MCF 10A (cell line): ENCODE measurements around the gene ZNF668. TPM values are rescaled to one million over a fixed set of nuclear protein-coding genes. Genes with fewer than 3 reads are reported as not detected.
"Not testable (repeated sequence)": the region's sequence is repeated elsewhere in the genome, so short reads cannot be mapped to it uniquely, and the experiment has no call there.

ENCODE experiments used
- BruUV-seq: library from RNA; stranded (reverse); fragments of 400-500 nt; replicated peaks from 2 replicates; lab custom pipeline; 2021; lab: Mats Ljungman, UMichigan
- CTCF ChIA-PET: fragments of 300-600 bp; sonication (Branson Sonifier 250); formaldehyde crosslinking; extraction: SDS; loops from one replicate; lab custom pipeline; 2021; ENCODE audit warnings: antibody characterized with exemption, inconsistent platforms; lab: Yijun Ruan, JAX
- POLR2A ChIA-PET: fragments of 300-600, 350-650 bp; sonication (Branson Sonifier 250); formaldehyde crosslinking; extraction: SDS; loops from one replicate; lab custom pipeline; 2020; ENCODE audit warnings: antibody characterized with exemption, inconsistent platforms; lab: Yijun Ruan, JAX
- DNase-seq: peaks from one replicate; pipeline ENCODE4 v3.0.0-alpha.2; 2018; ENCODE audit not compliant: unreplicated experiment
- H3K27ac Mint-ChIP-seq: one replicate; pipeline ENCODE4 v1.8.0; 2022; ENCODE audit warnings: mild to moderate bottlenecking, low read depth, mixed read lengths; ENCODE audit not compliant: unreplicated experiment
- H3K27me3 Mint-ChIP-seq: one replicate; pipeline ENCODE4 v1.8.0; 2022; ENCODE audit warnings: mixed read lengths; ENCODE audit not compliant: insufficient read depth, unreplicated experiment
- H3K36me3 Mint-ChIP-seq: one replicate; pipeline ENCODE4 v1.8.0; 2022; ENCODE audit warnings: mild to moderate bottlenecking, moderate library complexity, mixed read lengths; ENCODE audit not compliant: insufficient read depth, unreplicated experiment
- H3K4me1 Mint-ChIP-seq: one replicate; pipeline ENCODE4 v1.8.0; 2022; ENCODE audit warnings: mixed read lengths; ENCODE audit not compliant: insufficient read depth, unreplicated experiment
- H3K4me3 Mint-ChIP-seq: one replicate; pipeline ENCODE4 v1.8.0; 2022; ENCODE audit warnings: mild to moderate bottlenecking, moderate library complexity, mixed read lengths; ENCODE audit not compliant: unreplicated experiment
- H3K9me3 Mint-ChIP-seq: one replicate; pipeline ENCODE4 v1.8.0; 2022; ENCODE audit warnings: mixed read lengths; ENCODE audit not compliant: unreplicated experiment
- CTCF ChIP-seq: fragments of 200-600 bp; IDR thresholded peaks from one replicate; pipeline ENCODE4 v1.8.0; 2022; ENCODE audit warnings: antibody characterized with exemption, mild to moderate bottlenecking; ENCODE audit not compliant: unreplicated experiment
- intact Hi-C: fragments of 100-400 bp; cut with micrococcal nuclease; formaldehyde crosslinking; loops from 2 replicates; pipeline ENCODE4 v1.14.1; 2022
- total RNA-seq: library from RNA; stranded (reverse); gene quantifications from 2 replicates; pipeline ENCODE4 v1.2.3, GENCODE V29; 2022

Gene ZNF668
- total RNA-seq, 1 experiment from 2014 or later = 11.9 TPM

GRCh38 chr16:31020536-31020935, 53.5 kb downstream of the ZNF668 start:
- Mint-ChIP-seq H3K36me3 (no peaks in the 10 kb centered on the region), H3K4me3 (no peak overlapping the region), H3K27ac (no peak overlapping the region), H3K27me3 (no peaks in the 10 kb centered on the region), H3K9me3 (no peaks in the 10 kb centered on the region), H3K4me1 (no peaks in the 10 kb centered on the region)
- intact Hi-C loops = no loop called here
- ChIA-PET CTCF (interaction anchor here (0.6 kb wide), 1 partner anchor 273 kb away, joined by 4 read pairs; no protein-coding TSS in a partner anchor), POLR2A (no interaction called here)
- TF ChIP-seq CTCF = no peak
- no peak for DNase-seq
- BruUV-seq = no TSS peak

GRCh38 chr16:31017756-31018155, 56.3 kb downstream of the ZNF668 start:
- BruUV-seq, POLR2A ChIA-PET, DNase-seq, H3K36me3 Mint-ChIP-seq, H3K9me3 Mint-ChIP-seq, H3K27ac Mint-ChIP-seq, intact Hi-C loops, H3K4me1 Mint-ChIP-seq, H3K4me3 Mint-ChIP-seq: not testable (repeated sequence)
- CTCF ChIA-PET = interaction anchor here (0.7 kb wide), 1 partner anchor 33 kb away, joined by 3 read pairs; the partner anchor contains the start of gene HSD3B7
- peaks cover 14% of the 10 kb centered on the region for H3K27me3 Mint-ChIP-seq

- Mint-ChIP-seq H3K27me3 (peaks cover 32% of the 10 kb centered on the region), H3K27ac (no peak overlapping the region), H3K9me3 (no peaks in the 10 kb centered on the region), H3K4me3 (no peak overlapping the region), H3K4me1 (no peaks in the 10 kb centered on the region), H3K36me3 (no peaks in the 10 kb centered on the region)
- ChIA-PET CTCF (interaction anchor here (1.2 kb wide), 1 partner anchor 30 kb away, joined by 3 read pairs; no protein-coding TSS in a partner anchor), POLR2A (no interaction called here)
- TF ChIP-seq CTCF = no peak
- intact Hi-C loops = no loop called here
- no peak for DNase-seq
- BruUV-seq = no TSS peak
Measured at GRCh38 chr16:31016018-31016417, 58.0 kb downstream of the ZNF668 start.

GRCh38 chr16:31013292-31013691, 60.7 kb downstream of the ZNF668 start:
- H3K4me3 Mint-ChIP-seq, intact Hi-C loops, BruUV-seq, POLR2A ChIA-PET, H3K4me1 Mint-ChIP-seq, DNase-seq, H3K27ac Mint-ChIP-seq, H3K9me3 Mint-ChIP-seq, H3K36me3 Mint-ChIP-seq, CTCF ChIA-PET: not testable (repeated sequence)
- H3K27me3 Mint-ChIP-seq = peaks cover 43% of the 10 kb centered on the region

- H3K9me3 Mint-ChIP-seq, CTCF ChIA-PET, H3K36me3 Mint-ChIP-seq, DNase-seq, H3K4me1 Mint-ChIP-seq, BruUV-seq, intact Hi-C loops, H3K27ac Mint-ChIP-seq, H3K4me3 Mint-ChIP-seq, POLR2A ChIA-PET: not testable (repeated sequence)
- peaks cover 43% of the 10 kb centered on the region for H3K27me3 Mint-ChIP-seq
Measured at GRCh38 chr16:31011815-31012214, 62.2 kb downstream of the ZNF668 start.

Other genes starting within 250 kb of the ZNF668 start
- 32.0 and 33.9 TPM in 2 replicates for gene BCL7C, start 180.2 kb downstream of the ZNF668 start, total RNA-seq
- gene CTF1, start 177.6 kb downstream of the ZNF668 start, total RNA-seq = 3.6 and 4.1 TPM in 2 replicates
- gene FBXL19, start 150.7 kb downstream of the ZNF668 start, total RNA-seq = 18.0 and 23.4 TPM in 2 replicates
- 16.2 and 21.2 TPM in 2 replicates for gene ORAI3, start 125.2 kb downstream of the ZNF668 start, total RNA-seq
- gene SETD1A, start 116.5 kb downstream of the ZNF668 start, total RNA-seq = 15.0 and 15.8 TPM in 2 replicates
- 5.0 and 5.3 TPM in 2 replicates for gene HSD3B7, start 89.0 kb downstream of the ZNF668 start, total RNA-seq
- 0.42 and 0.91 TPM in 2 replicates for gene STX1B, start 63.6 kb downstream of the ZNF668 start, total RNA-seq
- gene STX4, start 40.7 kb downstream of the ZNF668 start, total RNA-seq = 66.7 and 89.2 TPM in 2 replicates
- gene ZNF646, start 182 bp upstream of the ZNF668 start, total RNA-seq = 12.6 and 15.2 TPM in 2 replicates
- gene PRSS53, start 14.7 kb upstream of the ZNF668 start, total RNA-seq = 4.4 and 5.5 TPM in 2 replicates
- gene VKORC1, start 20.6 kb upstream of the ZNF668 start, total RNA-seq = 64.7 and 66.3 TPM in 2 replicates
- gene BCKDK, start 34.1 kb upstream of the ZNF668 start, total RNA-seq = 31.7 and 41.0 TPM in 2 replicates
- gene KAT8, start 43.4 kb upstream of the ZNF668 start, total RNA-seq = 42.0 and 45.8 TPM in 2 replicates
- 24.6 and 32.6 TPM in 2 replicates for gene PRSS8, start 61.5 kb upstream of the ZNF668 start, total RNA-seq
- gene PRSS36, start 75.8 kb upstream of the ZNF668 start, total RNA-seq = 0.49 and 1.0 TPM in 2 replicates
- gene FUS, start 105.9 kb upstream of the ZNF668 start, total RNA-seq = 451 and 481 TPM in 2 replicates
- gene PYCARD, start 128.5 kb upstream of the ZNF668 start, total RNA-seq = 0.47 and 0.76 TPM in 2 replicates
- not detected in 2 replicates for gene TRIM72, start 139.9 kb upstream of the ZNF668 start, total RNA-seq
- not detected in 2 replicates for gene PYDC1, start 142.9 kb upstream of the ZNF668 start, total RNA-seq
- gene ITGAM, start 185.7 kb upstream of the ZNF668 start, total RNA-seq = 0.76 TPM in 1 of 2 replicates, not detected in the other